HepG2 (cell line): Measurements from ENCODE around the gene CDC42BPG. TPM values are rescaled to one million over a fixed set of nuclear protein-coding genes. Genes with fewer than 3 reads are reported as not detected.

Experiments used
- ATAC-seq: fragments of 200-7000 bp; cut with Tn5 transposase; 3 replicates; pipeline ENCODE4 v1.9.1; 2020; ENCODE audit warnings: mild to moderate bottlenecking, moderate library complexity
- BruUV-seq: library from RNA; stranded (reverse); fragments of 400-500 nt; replicated peaks from 2 replicates; lab custom pipeline; 2021; lab: Mats Ljungman, UMichigan
- CTCF ChIA-PET: fragments of 300-600 bp; formaldehyde crosslinking; extraction: SDS; loops from one replicate; lab custom pipeline; 2021; ENCODE audit warnings: low total read pairs, inconsistent platforms, low intra/inter-chr PET ratio; lab: Yijun Ruan, JAX
- POLR2A ChIA-PET: fragments of 350-600 bp; sonication (Branson Sonifier 250); formaldehyde crosslinking; loops from one replicate; lab custom pipeline; 2020; ENCODE audit warnings: antibody characterized with exemption, inconsistent platforms; lab: Yijun Ruan, JAX
- DNase-seq: peaks from one replicate; pipeline ENCODE4 v3.0.0-alpha.2; 2015; ENCODE audit warnings: low spot score
- FAIRE-seq: peaks from 3 replicates; lab custom pipeline; 2011; peaks lifted over from hg19 to GRCh38; lab: Jason Lieb, UNC
- H2AFZ ChIP-seq: one replicate; pipeline ENCODE4 v1.6.1; 2011; ENCODE audit warnings: low read length, inconsistent platforms
- H3K27ac ChIP-seq: fragments of 300-600 bp; 3 replicates; pipeline ENCODE4 v1.8.0; 2011; ENCODE audit warnings: mixed run types, mild to moderate bottlenecking, mixed read lengths, low read length, inconsistent platforms; ENCODE audit not compliant: insufficient read depth; ENCODE audit errors: extremely low read length
- H3K27me3 ChIP-seq, 2 experiments: fragments of 200-600 bp in 1 of 2; 2 replicates in 1 of 2; 3 replicates in 1 of 2; pipeline versions ENCODE4 v1.6.0 to v1.8.0; 2011; ENCODE audit warnings: low read length in 2 of 2, mild to moderate bottlenecking in 2 of 2, moderate library complexity in 2 of 2, inconsistent platforms in 1 of 2; ENCODE audit not compliant: insufficient read depth in 2 of 2, control insufficient read depth in 1 of 2
- H3K36me3 ChIP-seq, 2 experiments: fragments of 200-600 bp in 1 of 2; replicated peaks in 1 of 2; 2 replicates in 1 of 2; 3 replicates in 1 of 2; pipeline versions ENCODE4 v1.5.1 to v1.8.0; 2011; ENCODE audit warnings: low read length in 2 of 2, inconsistent platforms in 1 of 2; ENCODE audit not compliant: insufficient read depth in 2 of 2, control insufficient read depth in 1 of 2
- H3K4me1 ChIP-seq: 2 replicates; pipeline ENCODE4 v1.5.1; 2012; ENCODE audit warnings: low read length, inconsistent platforms; ENCODE audit not compliant: insufficient read depth
- H3K4me2 ChIP-seq: 2 replicates; pipeline ENCODE4 v1.6.0; 2011; ENCODE audit warnings: low read depth, low read length, inconsistent platforms
- H3K4me3 ChIP-seq, 3 experiments: fragments of 200-600 bp in 1 of 3; sonication (generic), shearing (Covaris generic) in 1 of 3; replicated peaks in 1 of 3; 2 replicates each; pipeline ENCODE4 v1.5.1; 2011 to 2016; ENCODE audit warnings: low read length in 3 of 3, inconsistent platforms in 2 of 3, low read depth in 2 of 3, mild to moderate bottlenecking in 2 of 3, control low read depth in 1 of 3, mixed read lengths in 1 of 3; ENCODE audit not compliant: insufficient read depth in 1 of 3
- H3K79me2 ChIP-seq: one replicate; pipeline ENCODE4 v1.6.1; 2011; ENCODE audit warnings: low read length, inconsistent platforms; ENCODE audit not compliant: insufficient read depth
- H3K9ac ChIP-seq: 2 replicates; pipeline ENCODE4 v1.6.0; 2011; ENCODE audit warnings: mild to moderate bottlenecking, low read depth, low read length, inconsistent platforms; ENCODE audit not compliant: insufficient read depth
- H3K9me3 ChIP-seq: 2 replicates; pipeline ENCODE4 v1.5.1; 2012; ENCODE audit warnings: mild to moderate bottlenecking, low read length
- H4K20me1 ChIP-seq: 2 replicates; pipeline ENCODE4 v1.6.0; 2011; ENCODE audit warnings: inconsistent platforms, mild to moderate bottlenecking, low read length, moderate library complexity; ENCODE audit not compliant: insufficient read depth
- ATF6 ChIP-seq: sonication (generic); formaldehyde crosslinking; conservative IDR thresholded peaks from 2 replicates; pipeline ENCODE4 v1.4.0; 2020; ENCODE audit warnings: missing genetic modification reagents
- RERE ChIP-seq: IDR thresholded peaks from 2 replicates; pipeline ENCODE4 v1.6.1; 2016; ENCODE audit warnings: low read depth, missing genetic modification reagents, missing compliant biosample characterization
- ZNF792 ChIP-seq: IDR thresholded peaks from 2 replicates; pipeline ENCODE4 v1.6.1; 2016
- WGBS: methylation state at CpG from one replicate; pipeline ENCODE4 v1.1.6; 2017; ENCODE audit warnings: low lambda C conversion rate; 5-methylcytosine and 5-hydroxymethylcytosine counted together
- in situ Hi-C: cut with HindIII; loops from 2 replicates; pipeline ENCODE4 v1.10.0; 2017; ENCODE audit warnings: low pct_unique_long_range_greater_than_20kb; ENCODE audit not compliant: extremely low pct_ligation_motif_present
- intact Hi-C: fragments of 100-400 bp; cut with micrococcal nuclease; formaldehyde crosslinking; loops from one replicate; pipeline ENCODE4 v1.10.0; 2022; ENCODE audit not compliant: unreplicated experiment
- polyA plus RNA-seq, 8 experiments: library from polyadenylated mRNA; depleted of rRNA in 3 of 8; stranded (reverse) in 7 of 8; unstranded in 1 of 8; fragments of >200 nt; fragmentation: Illumina TruSeq in 4 of 8; extraction: Trizol in 4 of 8; gene quantifications; 2 replicates each; pipeline versions ENCODE4 v1.2.1 to v1.2.3, GENCODE V29; 2011 to 2016; ENCODE audit warnings: low read depth in 4 of 8, missing spikeins in 1 of 8, mixed read lengths in 1 of 8; ENCODE audit not compliant: insufficient read depth in 1 of 8
- total RNA-seq, 5 experiments: library from RNA; depleted of rRNA; stranded (reverse); fragments of >200 nt; fragmentation: Illumina TruSeq; extraction: Trizol; gene quantifications; 2 replicates each; pipeline ENCODE4 v1.2.3, GENCODE V29; 2016; ENCODE audit warnings: low read depth in 1 of 5
- TF ChIP-seq, protein P1 (sequence below): sonication (generic); formaldehyde crosslinking; conservative IDR thresholded peaks from 2 replicates; pipeline ENCODE4 v1.5.0; 2020; ENCODE audit warnings: missing genetic modification reagents
- TF ChIP-seq, protein P2 (sequence below): sonication (generic); formaldehyde crosslinking; IDR thresholded peaks from 2 replicates; pipeline ENCODE4 v1.5.0; 2020; ENCODE audit warnings: mild to moderate bottlenecking, missing genetic modification reagents, borderline replicate concordance

The CDC42BPG gene
- total and polyA plus RNA-seq, 2 of the 13 experiments (the other 11 are each of a cell fraction or from before 2014, with no cell fraction given): 0.55 to 1.4 TPM

- H3K27me3 ChIP-seq: no peaks in the 10 kb centered on the region; a peak in 1 of 5 replicates
- CTCF ChIA-PET: no interaction called here
- H3K4me3 ChIP-seq: no peak overlapping the region
- no peak for ATAC-seq
- DNase-seq: no peak
- no peak overlapping the region for H3K4me2 ChIP-seq
- no peak overlapping the region for H3K27ac ChIP-seq
- H2AFZ ChIP-seq: no peak overlapping the region
- H3K4me1 ChIP-seq: 0 out of 2 replicates have a peak, but pooled peaks cover under 1% of the 10 kb centered on the region
- no TSS peak for BruUV-seq
- no peaks in the 10 kb centered on the region for H3K36me3 ChIP-seq
- H3K79me2 ChIP-seq: no peaks in the 10 kb centered on the region
- POLR2A ChIA-PET: no interaction called here
- TF ChIP-seq, protein P1, sequence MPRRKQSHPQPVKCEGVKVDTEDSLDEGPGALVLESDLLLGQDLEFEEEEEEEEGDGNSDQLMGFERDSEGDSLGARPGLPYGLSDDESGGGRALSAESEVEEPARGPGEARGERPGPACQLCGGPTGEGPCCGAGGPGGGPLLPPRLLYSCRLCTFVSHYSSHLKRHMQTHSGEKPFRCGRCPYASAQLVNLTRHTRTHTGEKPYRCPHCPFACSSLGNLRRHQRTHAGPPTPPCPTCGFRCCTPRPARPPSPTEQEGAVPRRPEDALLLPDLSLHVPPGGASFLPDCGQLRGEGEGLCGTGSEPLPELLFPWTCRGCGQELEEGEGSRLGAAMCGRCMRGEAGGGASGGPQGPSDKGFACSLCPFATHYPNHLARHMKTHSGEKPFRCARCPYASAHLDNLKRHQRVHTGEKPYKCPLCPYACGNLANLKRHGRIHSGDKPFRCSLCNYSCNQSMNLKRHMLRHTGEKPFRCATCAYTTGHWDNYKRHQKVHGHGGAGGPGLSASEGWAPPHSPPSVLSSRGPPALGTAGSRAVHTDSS (CRISPR knock-in tag): no peak
- TF ChIP-seq ATF6 (CRISPR knock-in tag) (no peak), RERE (no peak), ZNF792 (no peak)
- TF ChIP-seq, protein P2, sequence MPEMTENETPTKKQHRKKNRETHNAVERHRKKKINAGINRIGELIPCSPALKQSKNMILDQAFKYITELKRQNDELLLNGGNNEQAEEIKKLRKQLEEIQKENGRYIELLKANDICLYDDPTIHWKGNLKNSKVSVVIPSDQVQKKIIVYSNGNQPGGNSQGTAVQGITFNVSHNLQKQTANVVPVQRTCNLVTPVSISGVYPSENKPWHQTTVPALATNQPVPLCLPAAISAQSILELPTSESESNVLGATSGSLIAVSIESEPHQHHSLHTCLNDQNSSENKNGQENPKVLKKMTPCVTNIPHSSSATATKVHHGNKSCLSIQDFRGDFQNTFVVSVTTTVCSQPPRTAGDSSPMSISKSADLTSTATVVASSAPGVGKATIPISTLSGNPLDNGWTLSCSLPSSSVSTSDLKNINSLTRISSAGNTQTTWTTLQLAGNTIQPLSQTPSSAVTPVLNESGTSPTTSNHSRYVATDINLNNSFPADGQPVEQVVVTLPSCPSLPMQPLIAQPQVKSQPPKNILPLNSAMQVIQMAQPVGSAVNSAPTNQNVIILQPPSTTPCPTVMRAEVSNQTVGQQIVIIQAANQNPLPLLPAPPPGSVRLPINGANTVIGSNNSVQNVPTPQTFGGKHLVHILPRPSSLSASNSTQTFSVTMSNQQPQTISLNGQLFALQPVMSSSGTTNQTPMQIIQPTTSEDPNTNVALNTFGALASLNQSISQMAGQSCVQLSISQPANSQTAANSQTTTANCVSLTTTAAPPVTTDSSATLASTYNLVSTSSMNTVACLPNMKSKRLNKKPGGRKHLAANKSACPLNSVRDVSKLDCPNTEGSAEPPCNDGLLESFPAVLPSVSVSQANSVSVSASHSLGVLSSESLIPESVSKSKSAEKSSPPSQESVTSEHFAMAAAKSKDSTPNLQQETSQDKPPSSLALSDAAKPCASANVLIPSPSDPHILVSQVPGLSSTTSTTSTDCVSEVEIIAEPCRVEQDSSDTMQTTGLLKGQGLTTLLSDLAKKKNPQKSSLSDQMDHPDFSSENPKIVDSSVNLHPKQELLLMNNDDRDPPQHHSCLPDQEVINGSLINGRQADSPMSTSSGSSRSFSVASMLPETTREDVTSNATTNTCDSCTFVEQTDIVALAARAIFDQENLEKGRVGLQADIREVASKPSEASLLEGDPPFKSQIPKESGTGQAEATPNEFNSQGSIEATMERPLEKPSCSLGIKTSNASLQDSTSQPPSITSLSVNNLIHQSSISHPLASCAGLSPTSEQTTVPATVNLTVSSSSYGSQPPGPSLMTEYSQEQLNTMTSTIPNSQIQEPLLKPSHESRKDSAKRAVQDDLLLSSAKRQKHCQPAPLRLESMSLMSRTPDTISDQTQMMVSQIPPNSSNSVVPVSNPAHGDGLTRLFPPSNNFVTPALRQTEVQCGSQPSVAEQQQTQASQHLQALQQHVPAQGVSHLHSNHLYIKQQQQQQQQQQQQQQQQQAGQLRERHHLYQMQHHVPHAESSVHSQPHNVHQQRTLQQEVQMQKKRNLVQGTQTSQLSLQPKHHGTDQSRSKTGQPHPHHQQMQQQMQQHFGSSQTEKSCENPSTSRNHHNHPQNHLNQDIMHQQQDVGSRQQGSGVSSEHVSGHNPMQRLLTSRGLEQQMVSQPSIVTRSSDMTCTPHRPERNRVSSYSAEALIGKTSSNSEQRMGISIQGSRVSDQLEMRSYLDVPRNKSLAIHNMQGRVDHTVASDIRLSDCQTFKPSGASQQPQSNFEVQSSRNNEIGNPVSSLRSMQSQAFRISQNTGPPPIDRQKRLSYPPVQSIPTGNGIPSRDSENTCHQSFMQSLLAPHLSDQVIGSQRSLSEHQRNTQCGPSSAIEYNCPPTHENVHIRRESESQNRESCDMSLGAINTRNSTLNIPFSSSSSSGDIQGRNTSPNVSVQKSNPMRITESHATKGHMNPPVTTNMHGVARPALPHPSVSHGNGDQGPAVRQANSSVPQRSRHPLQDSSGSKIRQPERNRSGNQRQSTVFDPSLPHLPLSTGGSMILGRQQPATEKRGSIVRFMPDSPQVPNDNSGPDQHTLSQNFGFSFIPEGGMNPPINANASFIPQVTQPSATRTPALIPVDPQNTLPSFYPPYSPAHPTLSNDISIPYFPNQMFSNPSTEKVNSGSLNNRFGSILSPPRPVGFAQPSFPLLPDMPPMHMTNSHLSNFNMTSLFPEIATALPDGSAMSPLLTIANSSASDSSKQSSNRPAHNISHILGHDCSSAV (CRISPR knock-in tag): no peak
- H4K20me1 ChIP-seq: no peaks in the 10 kb centered on the region
- no peak overlapping the region for H3K9ac ChIP-seq
- in situ Hi-C loops (no loop called here), intact Hi-C loops (no loop called here)
- 91% methylated on average over 6 of the region's 16 CpGs for WGBS
- no peak for FAIRE-seq
- no peaks in the 10 kb centered on the region for H3K9me3 ChIP-seq
Observed at GRCh38 chr11:64836448-64837072, 7.9 kb downstream of the CDC42BPG start.
